ENCODE results near the gene RHOV. TPM values are rescaled to one million over a fixed set of nuclear protein-coding genes. Genes with fewer than 3 reads are reported as not detected.
A peak's percentile ranks its signal among the peaks of the same experiment; 100 is the strongest.

RHOV gene
- total RNA-seq, 1 donor from 2014 or later, result 0.12 TPM

DNA sequence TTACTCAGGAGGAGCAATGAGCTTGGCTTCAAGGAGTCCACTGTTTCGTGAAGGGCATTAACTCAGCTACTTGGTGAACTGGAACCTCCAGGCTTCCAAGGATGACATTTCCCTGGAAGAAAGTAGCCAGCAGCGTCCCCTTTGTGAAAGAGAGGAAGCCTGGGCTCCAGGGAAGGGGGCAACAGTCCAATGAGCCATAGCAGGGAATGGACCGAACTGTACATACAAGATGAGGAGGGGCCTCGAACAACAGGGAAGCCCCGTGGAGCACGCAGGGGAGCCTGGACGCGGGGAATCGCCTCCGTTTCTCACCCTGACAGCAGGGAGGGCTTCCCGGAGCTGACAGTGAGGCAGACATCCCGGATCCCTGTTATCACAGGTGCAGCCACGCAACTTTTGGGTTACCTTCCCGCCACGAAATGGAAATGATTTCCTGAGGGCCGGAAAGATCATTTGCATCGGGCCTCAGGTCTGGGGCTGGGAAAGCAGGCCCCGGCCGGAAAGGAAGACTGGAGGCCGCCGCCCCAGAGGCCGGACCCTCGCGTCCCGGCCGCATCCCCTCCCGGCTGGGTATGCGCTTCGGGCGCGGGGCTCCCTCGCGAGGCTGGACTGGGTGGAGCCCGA, 30.7 kb downstream of the RHOV start:
- no peak for TF ChIP-seq CTCF (IDR thresholded peaks at IDR 0.05)
- Mint-ChIP-seq H3K9me3 (ENCODE audit: low read depth) (no peaks in the 10 kb centered on the region), H3K27ac (ENCODE audit: unreplicated experiment) (no peak overlapping the region), H3K36me3 (ENCODE audit: low read depth) (no peaks in the 10 kb centered on the region), H3K4me1 (ENCODE audit: low read depth) (peaks cover 8% of the 10 kb centered on the region), H3K27me3 (ENCODE audit: low read depth) (peaks cover 11% of the 10 kb centered on the region), H3K4me3 (ENCODE audit: unreplicated experiment) (peak overlapping the region; percentile 61)
- peak; percentile 41 for DNase-seq (ENCODE audit: low spot score)

DNA sequence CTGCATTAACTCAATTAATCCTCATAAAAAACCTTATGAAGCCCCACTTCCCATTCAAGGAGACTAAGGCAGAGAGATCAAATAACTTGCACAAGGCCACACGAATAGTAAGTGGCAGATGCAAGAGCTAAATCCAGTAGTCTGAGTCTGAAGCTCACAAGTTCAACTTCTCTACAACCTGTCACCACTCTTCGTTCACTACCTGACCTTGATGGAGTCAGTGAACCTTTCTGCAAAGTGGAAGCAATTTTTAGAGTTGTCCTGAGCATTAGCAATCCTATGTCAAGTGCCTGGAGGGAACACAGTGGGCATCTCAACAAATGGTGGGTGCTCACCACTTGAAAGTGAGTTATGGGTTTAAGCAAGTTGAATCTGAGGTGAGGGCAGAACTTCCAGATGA, 32.3 kb downstream of the RHOV start:
- peaks cover 8% of the 10 kb centered on the region for H3K4me1 Mint-ChIP-seq (ENCODE audit: low read depth)
- no peak for TF ChIP-seq CTCF (IDR thresholded peaks at IDR 0.05)
- no peaks in the 10 kb centered on the region for H3K9me3 Mint-ChIP-seq (ENCODE audit: low read depth)
- H3K27me3 Mint-ChIP-seq (ENCODE audit: low read depth), result peaks cover 11% of the 10 kb centered on the region
- no peaks in the 10 kb centered on the region for H3K36me3 Mint-ChIP-seq (ENCODE audit: low read depth)
- no peak overlapping the region for H3K4me3 Mint-ChIP-seq (ENCODE audit: unreplicated experiment)
- no peak for DNase-seq (ENCODE audit: low spot score)
- H3K27ac Mint-ChIP-seq (ENCODE audit: unreplicated experiment), result no peak overlapping the region

- peak; percentile 14 for DNase-seq (ENCODE audit: low spot score)
- peaks cover 11% of the 10 kb centered on the region for H3K4me1 Mint-ChIP-seq (ENCODE audit: low read depth)
- no peaks in the 10 kb centered on the region for H3K9me3 Mint-ChIP-seq (ENCODE audit: low read depth)
- no peak overlapping the region for H3K4me3 Mint-ChIP-seq (ENCODE audit: unreplicated experiment)
- no peak overlapping the region for H3K27ac Mint-ChIP-seq (ENCODE audit: unreplicated experiment)
- TF ChIP-seq CTCF (IDR thresholded peaks at IDR 0.05), result no peak
- H3K27me3 Mint-ChIP-seq (ENCODE audit: low read depth), result peaks cover 5% of the 10 kb centered on the region
- no peaks in the 10 kb centered on the region for H3K36me3 Mint-ChIP-seq (ENCODE audit: low read depth)
These were observed 35.3 kb downstream of the RHOV start for GRCh38 chr15:40838756-40839155.

- Mint-ChIP-seq H3K4me3 (ENCODE audit: unreplicated experiment) (no peak overlapping the region), H3K27me3 (ENCODE audit: low read depth) (no peaks in the 10 kb centered on the region), H3K4me1 (ENCODE audit: low read depth) (peaks cover 7% of the 10 kb centered on the region), H3K27ac (ENCODE audit: unreplicated experiment) (no peak overlapping the region), H3K9me3 (ENCODE audit: low read depth) (no peaks in the 10 kb centered on the region), H3K36me3 (ENCODE audit: low read depth) (no peaks in the 10 kb centered on the region)
- DNase-seq (ENCODE audit: low spot score), result peak; percentile 13
- TF ChIP-seq CTCF (IDR thresholded peaks at IDR 0.05), result no peak
These were observed 38.0 kb downstream of the RHOV start for GRCh38 chr15:40836020-40836419.

DNA sequence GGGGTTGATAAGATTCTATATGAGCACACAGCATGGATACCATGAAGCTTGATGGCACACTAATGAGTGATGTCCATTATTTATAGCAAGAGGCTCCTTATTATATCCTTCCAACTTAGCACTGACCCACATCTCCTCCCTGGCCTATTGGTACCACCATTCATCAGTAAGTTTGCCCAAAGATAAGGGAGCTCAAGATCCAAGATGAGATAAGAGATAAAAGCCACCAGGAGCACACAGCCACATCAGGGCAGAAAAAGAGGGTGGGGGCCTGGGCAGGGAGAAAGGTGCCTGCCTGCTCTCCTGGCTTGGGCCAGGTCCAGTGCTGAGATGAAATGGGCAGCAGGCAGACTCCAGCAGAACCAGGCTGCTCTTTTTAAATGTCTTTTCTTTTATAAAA, 41.1 kb downstream of the RHOV start:
- Mint-ChIP-seq H3K27ac (ENCODE audit: unreplicated experiment) (no peak overlapping the region), H3K27me3 (ENCODE audit: low read depth) (peaks cover 6% of the 10 kb centered on the region), H3K4me1 (ENCODE audit: low read depth) (peaks cover 7% of the 10 kb centered on the region), H3K36me3 (ENCODE audit: low read depth) (no peaks in the 10 kb centered on the region), H3K4me3 (ENCODE audit: unreplicated experiment) (no peak overlapping the region), H3K9me3 (ENCODE audit: low read depth) (no peaks in the 10 kb centered on the region)
- TF ChIP-seq CTCF (IDR thresholded peaks at IDR 0.05), result no peak
- peak; percentile 25 for DNase-seq (ENCODE audit: low spot score)

Measured in chondrocyte (in vitro differentiated cells).